Bladder microvascular endothelial cell (primary cell): ENCODE measurements around the gene DLX1. TPM values are rescaled to one million over a fixed set of nuclear protein-coding genes. Genes with fewer than 3 reads are reported as not detected.

ENCODE experiments used
- total RNA-seq: library from RNA; depleted of rRNA; stranded (reverse); fragments of >200 nt; gene quantifications from 2 replicates; pipeline ENCODE4 v1.2.3, GENCODE V29; 2014

DLX1 gene
- not detected in 2 replicates for total RNA-seq

DNA sequence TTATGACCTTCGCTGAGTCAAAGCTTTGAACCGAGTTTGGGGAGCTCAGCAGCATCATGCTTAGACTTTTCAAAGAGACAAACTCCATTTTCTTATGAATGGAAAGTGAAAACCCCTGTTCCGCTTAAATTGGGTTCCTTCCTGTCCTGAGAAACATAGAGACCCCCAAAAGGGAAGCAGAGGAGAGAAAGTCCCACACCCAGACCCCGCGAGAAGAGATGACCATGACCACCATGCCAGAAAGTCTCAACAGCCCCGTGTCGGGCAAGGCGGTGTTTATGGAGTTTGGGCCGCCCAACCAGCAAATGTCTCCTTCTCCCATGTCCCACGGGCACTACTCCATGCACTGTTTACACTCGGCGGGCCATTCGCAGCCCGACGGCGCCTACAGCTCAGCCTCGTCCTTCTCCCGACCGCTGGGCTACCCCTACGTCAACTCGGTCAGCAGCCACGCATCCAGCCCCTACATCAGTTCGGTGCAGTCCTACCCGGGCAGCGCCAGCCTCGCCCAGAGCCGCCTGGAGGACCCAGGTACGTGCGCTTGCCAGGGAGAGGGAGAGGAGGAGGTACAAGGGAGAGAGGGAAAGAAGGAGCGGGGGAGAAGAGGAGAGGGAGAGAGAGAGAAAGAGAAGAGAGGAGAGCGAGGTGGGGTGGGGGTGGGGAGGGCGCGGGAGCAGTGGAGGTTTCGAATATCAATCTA lies at the start of gene DLX1:
Gene DLX1 (plus strand): TSS at position 48 of the 700 bp plus-strand sequence. CDS start 171 bp downstream, at position 219.

DNA sequence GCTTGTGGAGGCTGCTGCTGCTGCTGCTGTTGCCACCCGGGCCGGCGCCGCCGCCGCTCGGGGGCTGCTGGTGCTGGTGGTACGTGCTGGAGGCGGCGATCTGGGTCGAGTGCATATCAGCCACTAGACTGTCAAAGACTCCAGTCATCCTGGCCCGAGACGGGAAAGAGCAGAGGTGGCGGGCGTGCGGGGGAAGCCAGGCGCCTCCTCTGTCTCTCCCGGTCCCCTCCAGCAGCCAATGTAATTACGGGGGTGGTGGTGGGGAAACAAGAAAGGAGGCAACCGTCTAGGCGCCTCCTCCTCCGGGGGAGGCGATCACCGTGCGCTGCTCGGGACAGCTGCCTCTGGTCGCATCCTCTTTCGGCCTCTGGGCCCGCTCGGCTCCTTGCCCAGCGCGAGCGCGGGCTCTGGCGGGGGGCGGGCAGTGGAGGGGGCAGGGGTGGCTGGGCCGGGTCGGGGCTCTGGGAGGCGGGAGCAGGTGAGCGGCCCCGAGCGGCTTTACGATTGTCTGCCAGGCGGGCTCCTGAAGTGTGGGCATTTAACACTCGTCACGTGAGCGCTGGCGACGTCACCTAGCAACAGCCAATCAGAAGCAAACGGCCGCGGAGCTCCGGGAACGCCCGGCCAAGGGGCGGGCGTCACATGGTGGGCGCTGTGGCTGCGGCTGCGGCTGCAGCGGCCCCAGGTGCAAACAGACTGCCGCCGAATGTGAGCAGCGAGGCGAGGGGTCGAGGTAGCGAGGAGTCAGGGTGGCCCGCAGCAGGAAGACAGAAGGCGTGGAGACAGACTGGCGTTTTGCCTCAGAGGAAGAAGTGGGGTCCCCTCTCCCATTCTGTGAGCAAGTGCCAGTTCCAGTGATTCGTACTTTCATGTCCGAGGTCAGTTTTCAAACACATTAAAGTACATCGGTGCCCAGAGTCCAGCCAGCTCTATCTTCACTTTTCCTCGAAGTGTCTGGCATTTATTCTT lies 17.4 kb downstream of the DLX1 start, which contains the start of gene DLX2:
Gene DLX2 (minus strand): TSS at position 510 of the 969 bp plus-strand sequence. CDS start 362 bp downstream, at position 148.

Other genes with a start within 250 kb of the DLX1 start
- gene SLC25A12, start 191.3 kb upstream of the DLX1 start, total RNA-seq, result 8.9 and 14.4 TPM in 2 replicates
- gene HAT1, start 163.0 kb upstream of the DLX1 start, total RNA-seq, result 29.0 and 40.8 TPM in 2 replicates
- gene METAP1D, start 85.6 kb upstream of the DLX1 start, total RNA-seq, result 2.3 and 4.2 TPM in 2 replicates
- gene DLX2, start 17.4 kb downstream of the DLX1 start, total RNA-seq, result 0.06 TPM in 1 of 2 replicates, not detected in the other